GM18505 (cell line): ENCODE results near the gene RTP5.
"Not testable (repeated sequence)": the region's sequence is repeated elsewhere in the genome, so short reads cannot be mapped to it uniquely, and the experiment has no call there.

Source experiments
- ATAC-seq: cut with Tn5 transposase; IDR thresholded peaks from one replicate; pipeline ENCODE4 v1.9.1; 2021; ENCODE audit not compliant: unreplicated experiment
- POLR2A ChIP-seq: IDR thresholded peaks from 4 replicates; pipeline ENCODE4 v1.6.1; 2011; ENCODE audit warnings: borderline replicate concordance; ENCODE audit not compliant: insufficient read depth, insufficient read length; ENCODE audit errors: extremely low read depth

RTP5 gene

GRCh38 chr2:241908686-241909420 lies 39.3 kb downstream of the RTP5 start:
- TF ChIP-seq POLR2A = no peak
- ATAC-seq = no peak

GRCh38 chr2:241909769-241910168 lies 40.2 kb downstream of the RTP5 start:
- no peak for ATAC-seq
- no peak for TF ChIP-seq POLR2A

GRCh38 chr2:241910604-241911520 lies 41.3 kb downstream of the RTP5 start:
- no peak for TF ChIP-seq POLR2A
- ATAC-seq = no peak

DNA sequence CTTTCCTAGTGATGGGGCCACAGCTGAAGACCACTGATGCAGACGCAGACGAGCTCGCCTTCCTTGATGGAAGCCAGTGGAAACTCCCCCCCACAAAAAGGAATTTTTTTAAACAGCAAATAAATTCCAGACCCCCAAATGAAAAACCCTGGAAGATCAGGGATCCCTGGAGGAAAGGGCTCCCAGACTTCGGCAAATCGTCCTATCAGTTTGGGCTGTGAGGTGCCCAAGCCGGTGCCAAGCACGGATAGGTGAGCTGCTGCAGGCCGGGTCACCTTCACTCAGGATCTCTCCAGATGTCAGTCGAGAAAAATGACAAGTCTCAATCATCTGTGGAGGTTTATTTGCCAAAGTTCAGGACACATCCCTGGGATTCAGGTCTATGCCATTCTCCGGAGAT lies 42.0 kb downstream of the RTP5 start:
- no peak for TF ChIP-seq POLR2A
- ATAC-seq = no peak

GRCh38 chr2:241912021-241912555 lies 42.6 kb downstream of the RTP5 start:
- no peak for ATAC-seq
- TF ChIP-seq POLR2A = no peak

DNA sequence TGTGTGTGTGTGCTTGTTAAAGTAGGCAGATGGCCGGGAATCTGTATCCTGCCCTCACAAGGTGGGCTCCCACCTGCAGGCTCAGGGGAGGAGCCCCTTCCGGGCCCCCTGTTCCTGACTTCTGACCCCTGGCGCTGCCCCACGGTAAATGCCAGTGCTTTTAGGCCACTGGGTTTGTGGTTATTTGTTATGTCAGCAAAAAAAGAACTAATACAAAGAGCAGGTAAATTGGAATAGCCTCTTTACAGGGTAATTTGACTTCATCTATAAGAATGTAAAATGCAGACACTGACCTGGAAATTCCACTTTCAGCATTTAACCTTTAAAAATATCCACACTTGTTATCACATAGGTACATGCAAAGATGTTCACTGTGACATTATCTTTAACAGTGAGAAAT lies 44.2 kb downstream of the RTP5 start:
- no peak for ATAC-seq
- no peak for TF ChIP-seq POLR2A

GRCh38 chr2:241914542-241914941 lies 45.0 kb downstream of the RTP5 start:
- ATAC-seq = no peak
- no peak for TF ChIP-seq POLR2A

GRCh38 chr2:241921631-241922030 lies 52.1 kb downstream of the RTP5 start:
- ATAC-seq = not testable (repeated sequence)

DNA sequence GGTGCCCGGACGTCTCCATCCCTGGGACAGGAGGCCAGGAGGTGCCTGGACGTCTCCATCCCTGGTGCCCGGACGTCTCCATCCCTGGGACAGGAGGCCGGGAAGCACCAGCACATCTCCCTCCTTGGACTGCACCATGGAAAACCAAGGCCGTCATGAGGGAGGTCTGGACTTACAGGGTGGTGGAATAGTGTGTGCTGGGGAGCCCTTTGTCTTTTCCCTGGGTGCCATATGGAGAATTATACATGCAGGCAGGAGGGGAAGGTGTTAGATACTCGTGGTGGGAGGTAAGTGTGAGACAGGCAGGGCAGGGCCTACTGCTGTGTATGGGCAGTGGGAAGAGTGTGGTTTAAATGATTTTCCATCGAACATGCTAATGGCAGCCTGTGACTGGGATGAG lies 52.9 kb downstream of the RTP5 start:
- TF ChIP-seq POLR2A = no peak
- no peak for ATAC-seq

DNA sequence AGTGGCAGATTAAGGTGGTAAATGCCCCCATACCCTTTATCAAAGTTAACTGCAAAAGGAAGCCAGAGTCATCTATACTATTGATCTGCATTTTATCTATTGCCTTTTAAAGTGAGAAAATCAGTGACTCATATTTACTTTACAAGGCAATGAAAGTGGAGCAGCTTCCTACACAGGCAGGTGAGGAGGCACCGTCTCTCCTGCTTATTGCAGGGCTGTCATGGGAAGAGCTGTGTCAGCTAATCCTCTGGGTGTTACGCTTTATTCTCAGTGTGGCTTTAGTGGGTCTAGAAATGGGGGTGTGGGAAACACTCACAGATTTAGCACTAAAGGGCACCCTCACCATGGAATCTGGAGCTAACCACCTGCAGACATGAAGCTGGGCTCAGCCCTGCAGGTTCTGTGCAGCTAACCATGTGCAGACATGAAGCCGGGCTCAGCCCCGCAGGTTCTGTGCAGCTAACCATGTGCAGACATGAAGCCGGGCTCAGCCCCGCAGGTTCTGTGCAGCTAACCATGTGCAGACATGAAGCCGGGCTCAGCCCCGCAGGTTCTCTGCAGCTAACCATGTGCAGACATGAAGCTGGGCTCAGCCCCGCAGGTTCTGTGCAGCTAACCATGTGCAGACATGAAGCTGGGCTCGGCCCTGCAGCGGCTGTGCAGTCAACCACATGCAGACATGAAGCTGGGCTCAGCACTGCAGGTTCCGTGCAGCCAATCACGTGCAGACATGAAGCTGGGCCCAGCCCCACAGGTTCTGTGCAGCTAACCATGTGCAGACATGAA lies 53.5 kb downstream of the RTP5 start:
- not testable (repeated sequence) for ATAC-seq
